A549 (cell line): Measurements from ENCODE around the gene KIR3DL2.
"Not testable (repeated sequence)": the region's sequence is repeated elsewhere in the genome, so short reads cannot be mapped to it uniquely, and the experiment has no call there.

ENCODE experiments used
- CHD2 ChIP-seq: fragments of 150-350 bp; IDR thresholded peaks from 2 replicates; pipeline ENCODE4 v1.6.1; 2014; ENCODE audit warnings: low read length; ENCODE audit not compliant: partially characterized antibody
- CTCF ChIP-seq: fragments of >200 bp; sonication (Bioruptor Twin); formaldehyde crosslinking; IDR thresholded peaks from 3 replicates; pipeline ENCODE4 v1.5.1; 2016
- E2F6 ChIP-seq: IDR thresholded peaks from 2 replicates; pipeline ENCODE4 v1.6.1; 2012; ENCODE audit warnings: low read depth, borderline replicate concordance
- EP300 ChIP-seq, 2 experiments: fragments of >200 bp; sonication (Bioruptor Twin); formaldehyde crosslinking; IDR thresholded peaks; 2 replicates in 1 of 2; 3 replicates in 1 of 2; pipeline ENCODE4 v1.6.1; 2016 to 2017
- MAX ChIP-seq: IDR thresholded peaks from 2 replicates; pipeline ENCODE4 v1.6.1; 2012
- MYC ChIP-seq: IDR thresholded peaks from 2 replicates; pipeline ENCODE4 v1.6.1; 2012; ENCODE audit warnings: mild to moderate bottlenecking, inconsistent platforms, low read length, improper control_type of control experiment, borderline replicate concordance
- POLR2A ChIP-seq: IDR thresholded peaks from 2 replicates; pipeline ENCODE4 v1.6.1; 2012; ENCODE audit warnings: mild to moderate bottlenecking, low read length
- RARB ChIP-seq: fragments of 250-450 bp; sonication (Bioruptor Pico); IDR thresholded peaks from 2 replicates; pipeline ENCODE4 v1.8.0; 2021; ENCODE audit warnings: mild to moderate bottlenecking, moderate library complexity
- RFX5 ChIP-seq: fragments of 450-650 bp; IDR thresholded peaks from 2 replicates; pipeline ENCODE4 v1.7.1; 2014; ENCODE audit warnings: antibody characterized with exemption, mild to moderate bottlenecking, moderate library complexity
- ZNF302 ChIP-seq: fragments of 250-450 bp; sonication (Bioruptor Pico); IDR thresholded peaks from 2 replicates; pipeline ENCODE4 v1.9.0; 2021; ENCODE audit warnings: inconsistent platforms, mild to moderate bottlenecking, moderate library complexity

- not testable (repeated sequence) for TF ChIP-seq POLR2A; CTCF; E2F6; EP300 (IDR thresholded peaks at IDR 0.05); CHD2; ZNF302 (CRISPR knock-in tag); RFX5; MAX; RARB (CRISPR knock-in tag); MYC
Measured at GRCh38 chr19:54855241-54855640, 5.0 kb downstream of the KIR3DL2 start.
